SK-N-SH (cell line): ENCODE data around the gene PARP8. TPM values are rescaled to one million over a fixed set of nuclear protein-coding genes. Genes with fewer than 3 reads are reported as not detected.
"Not testable (repeated sequence)": the region's sequence is repeated elsewhere in the genome, so short reads cannot be mapped to it uniquely, and the experiment has no call there.

Source experiments
- CTCF ChIA-PET: fragments of 300-600, 350-600 bp; formaldehyde crosslinking; extraction: SDS; loops from one replicate; lab custom pipeline; 2021; lab: Yijun Ruan, JAX
- POLR2A ChIA-PET: fragments of 350-600 bp; sonication (Branson Sonifier 250); formaldehyde crosslinking; extraction: SDS; loops from one replicate; lab custom pipeline; 2020; ENCODE audit warnings: antibody characterized with exemption, inconsistent platforms; lab: Yijun Ruan, JAX
- DNase-seq: peaks from one replicate; pipeline ENCODE4 v3.0.0; 2012
- H2AFZ ChIP-seq: fragments of 200-600 bp; sonication (generic); 2 replicates; pipeline ENCODE4 v1.8.1; 2016; ENCODE audit warnings: antibody characterized with exemption, mild to moderate bottlenecking, low read depth
- H3F3A ChIP-seq: fragments of 200-600 bp; sonication (generic); replicated peaks from 2 replicates; pipeline ENCODE3; 2016; ENCODE audit warnings: antibody characterized with exemption, mild to moderate bottlenecking; ENCODE audit not compliant: insufficient read depth
- H3K27ac ChIP-seq, 2 experiments: fragments of 200-500 bp in 1 of 2; fragments of 200-600 bp in 1 of 2; sonication (Bioruptor generic) in 1 of 2; sonication (generic), shearing (Covaris generic) in 1 of 2; 2 replicates each; pipeline versions ENCODE4 v1.5.1 to v1.6.1; 2014 to 2016; ENCODE audit warnings: low read depth in 2 of 2, inconsistent platforms in 1 of 2, low read length in 1 of 2, mild to moderate bottlenecking in 1 of 2, mixed read lengths in 1 of 2
- H3K27me3 ChIP-seq: fragments of 200-600 bp; sonication (generic), shearing (Covaris generic); 2 replicates; pipeline ENCODE4 v1.6.1; 2016; ENCODE audit warnings: mixed run types; ENCODE audit not compliant: insufficient read depth
- H3K36me3 ChIP-seq, 2 experiments: fragments of 200-500 bp in 1 of 2; fragments of 200-600 bp in 1 of 2; sonication (Bioruptor generic) in 1 of 2; sonication (generic) in 1 of 2; replicated peaks in 1 of 2; 2 replicates each; pipeline versions ENCODE3 to v1.5.1; 2014 to 2016; ENCODE audit warnings: low read length in 1 of 2, mild to moderate bottlenecking in 1 of 2; ENCODE audit not compliant: insufficient read depth in 2 of 2, control insufficient read depth in 1 of 2
- H3K4me1 ChIP-seq, 2 experiments: fragments of 200-500 bp in 1 of 2; fragments of 200-600 bp in 1 of 2; sonication (Bioruptor generic) in 1 of 2; sonication (generic), shearing (Covaris generic) in 1 of 2; 2 replicates each; pipeline versions ENCODE4 v1.5.1 to v1.6.1; 2014 to 2016; ENCODE audit warnings: low read depth in 1 of 2, low read length in 1 of 2, mixed run types in 1 of 2; ENCODE audit not compliant: insufficient read depth in 2 of 2, control insufficient read depth in 1 of 2
- H3K4me2 ChIP-seq: fragments of 200-600 bp; sonication (generic), shearing (Covaris generic); 2 replicates; pipeline ENCODE4 v1.6.1; 2017; ENCODE audit warnings: mixed run types
- H3K4me3 ChIP-seq, 2 experiments: fragments of 200-500 bp in 1 of 2; fragments of 200-600 bp in 1 of 2; sonication (Bioruptor generic) in 1 of 2; sonication (generic), shearing (Covaris generic) in 1 of 2; 2 replicates each; pipeline versions ENCODE4 v1.5.1 to v1.8.1; 2014 to 2016; ENCODE audit warnings: low read depth in 2 of 2, inconsistent platforms in 1 of 2, low read length in 1 of 2, mild to moderate bottlenecking in 1 of 2, mixed read lengths in 1 of 2, moderate library complexity in 1 of 2
- H3K79me2 ChIP-seq: fragments of 200-600 bp; sonication (generic); 2 replicates; pipeline ENCODE4 v1.8.1; 2017; ENCODE audit warnings: mild to moderate bottlenecking; ENCODE audit not compliant: insufficient read depth
- H3K9ac ChIP-seq: fragments of 200-600 bp; sonication (generic); 2 replicates; pipeline ENCODE4 v1.6.1; 2017; ENCODE audit warnings: mixed run types
- H3K9me2 ChIP-seq: fragments of 200-600 bp; sonication (generic); 2 replicates; pipeline ENCODE4 v1.6.1; 2017; ENCODE audit warnings: mixed run types
- H3K9me3 ChIP-seq: fragments of 200-600 bp; sonication (generic); 2 replicates; pipeline ENCODE4 v1.6.1; 2017; ENCODE audit warnings: mixed run types, mild to moderate bottlenecking, moderate library complexity
- H4K20me1 ChIP-seq: fragments of 200-600 bp; sonication (generic); 2 replicates; pipeline ENCODE4 v1.6.1; 2017; ENCODE audit warnings: mild to moderate bottlenecking, mixed run types; ENCODE audit not compliant: insufficient read depth
- EZH2phosphoT487 ChIP-seq: fragments of 200-600 bp; sonication (generic); IDR thresholded peaks from 2 replicates; pipeline ENCODE4 v1.6.1; 2017; ENCODE audit warnings: low read depth, mixed run types, mild to moderate bottlenecking, antibody characterized with exemption, moderate library complexity, borderline replicate concordance
- FOSL2 ChIP-seq: IDR thresholded peaks from 2 replicates; pipeline ENCODE4 v1.4.0; 2012; ENCODE audit warnings: low read depth, mild to moderate bottlenecking, moderate library complexity, borderline replicate concordance
- FOXJ3 ChIP-seq: sonication (generic); formaldehyde crosslinking; IDR thresholded peaks from 2 replicates; pipeline ENCODE4 v1.5.1; 2020; ENCODE audit warnings: mild to moderate bottlenecking, missing genetic modification reagents
- GABPA ChIP-seq: IDR thresholded peaks from 2 replicates; pipeline ENCODE4 v1.4.0; 2012; ENCODE audit warnings: low read depth, mild to moderate bottlenecking
- JUND ChIP-seq: IDR thresholded peaks from 2 replicates; pipeline ENCODE4 v1.4.0; 2012
- MEF2A ChIP-seq: IDR thresholded peaks from 2 replicates; pipeline ENCODE4 v1.4.0; 2012; ENCODE audit warnings: low read depth, borderline replicate concordance
- NRF1 ChIP-seq: IDR thresholded peaks from 2 replicates; pipeline ENCODE4 v1.6.1; 2012; ENCODE audit warnings: low read depth, mild to moderate bottlenecking, low read length
- POLR2AphosphoS5 ChIP-seq: IDR thresholded peaks from 2 replicates; pipeline ENCODE4 v1.6.1; 2012; ENCODE audit warnings: low read depth, low read length
- RAD21 ChIP-seq: IDR thresholded peaks from 2 replicates; pipeline ENCODE4 v1.6.1; 2012; ENCODE audit warnings: mild to moderate bottlenecking, low read length
- RCOR1 ChIP-seq: fragments of 150-350 bp; IDR thresholded peaks from 2 replicates; pipeline ENCODE4 v1.6.1; 2017; ENCODE audit warnings: antibody characterized with exemption, low read length
- RFX5 ChIP-seq: IDR thresholded peaks from 2 replicates; pipeline ENCODE4 v1.6.1; 2012; ENCODE audit warnings: mild to moderate bottlenecking, improper control_type of control experiment, low read length
- SIN3A ChIP-seq: IDR thresholded peaks from 2 replicates; pipeline ENCODE4 v1.6.1; 2012; ENCODE audit warnings: low read depth, mild to moderate bottlenecking, low read length, moderate library complexity, borderline replicate concordance
- SMC3 ChIP-seq: IDR thresholded peaks from 2 replicates; pipeline ENCODE4 v1.6.1; 2012; ENCODE audit warnings: low read depth, low read length, improper control_type of control experiment
- TAF1 ChIP-seq: IDR thresholded peaks from 2 replicates; pipeline ENCODE4 v1.6.1; 2012; ENCODE audit warnings: low read depth, mild to moderate bottlenecking, low read length, moderate library complexity, borderline replicate concordance
- WGBS: methylation state at CpG from one replicate; pipeline ENCODE4 v1.1.6; 2017; ENCODE audit warnings: low lambda C conversion rate; 5-methylcytosine and 5-hydroxymethylcytosine counted together
- polyA plus RNA-seq, 3 experiments: library from polyadenylated mRNA; depleted of rRNA; stranded (reverse); fragments of >200 nt; gene quantifications; 2 replicates each; pipeline ENCODE4 v1.2.3, GENCODE V29; 2012
- TF ChIP-seq, protein P1 (sequence below): IDR thresholded peaks from 2 replicates; pipeline ENCODE4 v1.4.0; 2012; ENCODE audit warnings: low read depth, borderline replicate concordance
- TF ChIP-seq, protein P2 (sequence below): fragments of 150-350 bp; IDR thresholded peaks from 2 replicates; pipeline ENCODE4 v1.6.1; 2017; ENCODE audit warnings: antibody characterized with exemption, low read length, low read depth, borderline replicate concordance

The PARP8 gene
- polyA plus RNA-seq, 1 of the 3 experiments (the other 2 are of a cell fraction): 6.2 TPM

DNA sequence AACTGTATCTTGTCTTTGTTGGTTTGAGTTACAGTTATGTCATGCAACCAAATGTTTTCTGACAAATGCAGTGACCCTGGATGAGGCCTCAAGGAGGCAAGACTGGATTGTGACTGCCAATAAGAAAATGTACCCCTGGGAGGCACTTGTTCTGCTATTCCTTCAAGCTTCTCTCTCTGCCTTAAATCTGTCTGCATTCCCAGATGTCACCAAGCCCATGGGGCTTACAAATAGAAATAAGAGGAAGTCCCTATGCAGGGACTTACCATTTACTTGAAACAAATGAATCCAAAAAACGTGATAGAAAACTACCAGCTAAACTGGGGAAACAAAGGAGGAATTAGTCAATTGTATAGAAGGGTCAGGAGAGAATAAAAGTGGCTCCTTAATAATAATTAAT is 8.2 kb upstream of the PARP8 start (continued):
- TF ChIP-seq, protein P1, sequence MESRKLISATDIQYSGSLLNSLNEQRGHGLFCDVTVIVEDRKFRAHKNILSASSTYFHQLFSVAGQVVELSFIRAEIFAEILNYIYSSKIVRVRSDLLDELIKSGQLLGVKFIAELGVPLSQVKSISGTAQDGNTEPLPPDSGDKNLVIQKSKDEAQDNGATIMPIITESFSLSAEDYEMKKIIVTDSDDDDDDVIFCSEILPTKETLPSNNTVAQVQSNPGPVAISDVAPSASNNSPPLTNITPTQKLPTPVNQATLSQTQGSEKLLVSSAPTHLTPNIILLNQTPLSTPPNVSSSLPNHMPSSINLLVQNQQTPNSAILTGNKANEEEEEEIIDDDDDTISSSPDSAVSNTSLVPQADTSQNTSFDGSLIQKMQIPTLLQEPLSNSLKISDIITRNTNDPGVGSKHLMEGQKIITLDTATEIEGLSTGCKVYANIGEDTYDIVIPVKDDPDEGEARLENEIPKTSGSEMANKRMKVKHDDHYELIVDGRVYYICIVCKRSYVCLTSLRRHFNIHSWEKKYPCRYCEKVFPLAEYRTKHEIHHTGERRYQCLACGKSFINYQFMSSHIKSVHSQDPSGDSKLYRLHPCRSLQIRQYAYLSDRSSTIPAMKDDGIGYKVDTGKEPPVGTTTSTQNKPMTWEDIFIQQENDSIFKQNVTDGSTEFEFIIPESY: no peak
- TF ChIP-seq RFX5: no peak
- TF ChIP-seq JUND: no peak

DNA sequence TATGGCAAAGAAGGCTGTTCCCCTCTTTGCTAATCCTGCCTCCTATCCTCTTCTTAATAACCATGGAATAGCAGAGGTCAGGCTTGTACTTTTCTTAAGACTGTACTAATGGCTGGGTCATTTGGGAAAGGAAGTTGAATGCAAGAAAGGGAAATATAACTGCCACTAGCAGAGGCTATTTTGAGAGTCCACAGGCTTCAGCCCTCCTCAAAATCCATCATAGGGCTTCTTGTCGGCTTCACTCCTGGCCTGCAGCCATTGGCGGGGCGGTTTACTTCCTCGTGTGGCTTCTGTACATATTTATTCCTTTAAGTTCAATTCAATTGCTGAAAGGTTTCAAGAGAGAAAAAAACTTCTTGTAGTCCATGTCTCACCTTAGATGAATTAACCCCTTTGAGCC is 2.8 kb upstream of the PARP8 start:
- Histone ChIP-seq H3K9ac (no peak overlapping the region), H3K4me2 (no peak overlapping the region), H3K79me2 (no peaks in the 10 kb centered on the region), H3K4me1 (peaks cover 0 to 3% of the 10 kb centered on the region in 2 experiments; a peak in 2 of 4 replicates), H2AFZ (no peak overlapping the region), H3K36me3 (no peaks in the 10 kb centered on the region), H3K9me3 (no peaks in the 10 kb centered on the region), H3K4me3 (no peak overlapping the region), H3K9me2 (no peaks in the 10 kb centered on the region), H3K27ac (no peak overlapping the region), H3F3A (no peaks in the 10 kb centered on the region), H3K27me3 (no peaks in the 10 kb centered on the region), H4K20me1 (no peaks in the 10 kb centered on the region)
- no peak for TF ChIP-seq RAD21
- 89% methylated on average over 4 of the region's 4 CpGs for WGBS
- no peak for DNase-seq
- POLR2A ChIA-PET: no interaction called here
- CTCF ChIA-PET: no interaction called here

DNA sequence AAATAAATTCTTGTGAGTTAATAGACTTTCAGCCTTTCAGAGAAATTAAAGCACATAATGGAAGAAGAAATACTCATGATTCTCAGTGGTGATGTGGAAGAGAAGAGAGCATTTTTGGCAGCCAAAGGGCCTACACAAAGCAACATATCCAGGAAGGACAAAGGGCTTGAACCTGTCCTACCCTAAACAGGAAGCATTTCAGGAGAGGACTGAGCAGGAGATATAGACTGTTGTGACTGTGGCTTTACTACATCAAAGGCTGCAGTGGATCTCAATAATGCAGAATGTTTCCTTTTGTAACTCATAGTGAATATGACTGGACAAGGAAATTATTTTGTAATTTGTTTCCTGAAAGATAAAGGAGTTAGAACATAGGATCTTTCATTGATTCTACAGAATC is 1.3 kb upstream of the PARP8 start:
- Histone ChIP-seq H3K9me2 (no peaks in the 10 kb centered on the region), H3K79me2 (no peaks in the 10 kb centered on the region), H3K9me3 (no peaks in the 10 kb centered on the region), H3K4me1 (peaks cover 0 to 3% of the 10 kb centered on the region in 2 experiments; a peak in 2 of 4 replicates), H2AFZ (no peak overlapping the region), H3F3A (no peaks in the 10 kb centered on the region), H3K4me3 (no peak overlapping the region), H3K36me3 (no peaks in the 10 kb centered on the region), H3K9ac (no peak overlapping the region), H4K20me1 (no peaks in the 10 kb centered on the region), H3K4me2 (no peak overlapping the region), H3K27me3 (no peaks in the 10 kb centered on the region), H3K27ac (no peak overlapping the region)
- TF ChIP-seq GABPA: no peak
- no peak for TF ChIP-seq SMC3
- no peak for TF ChIP-seq RCOR1
- no peak for TF ChIP-seq FOXJ3 (CRISPR knock-in tag)
- no peak for TF ChIP-seq EZH2phosphoT487
- TF ChIP-seq, protein P1: no peak
- no peak for TF ChIP-seq TAF1
- TF ChIP-seq FOSL2: no peak
- no peak for TF ChIP-seq MEF2A
- no peak for TF ChIP-seq SIN3A
- TF ChIP-seq POLR2AphosphoS5: no peak
- TF ChIP-seq, protein P2, sequence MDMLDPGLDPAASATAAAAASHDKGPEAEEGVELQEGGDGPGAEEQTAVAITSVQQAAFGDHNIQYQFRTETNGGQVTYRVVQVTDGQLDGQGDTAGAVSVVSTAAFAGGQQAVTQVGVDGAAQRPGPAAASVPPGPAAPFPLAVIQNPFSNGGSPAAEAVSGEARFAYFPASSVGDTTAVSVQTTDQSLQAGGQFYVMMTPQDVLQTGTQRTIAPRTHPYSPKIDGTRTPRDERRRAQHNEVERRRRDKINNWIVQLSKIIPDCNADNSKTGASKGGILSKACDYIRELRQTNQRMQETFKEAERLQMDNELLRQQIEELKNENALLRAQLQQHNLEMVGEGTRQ: no peak
- TF ChIP-seq RAD21: no peak
- TF ChIP-seq NRF1: no peak
- ChIA-PET CTCF (no interaction called here), POLR2A (no interaction called here)
- no peak for DNase-seq

DNA sequence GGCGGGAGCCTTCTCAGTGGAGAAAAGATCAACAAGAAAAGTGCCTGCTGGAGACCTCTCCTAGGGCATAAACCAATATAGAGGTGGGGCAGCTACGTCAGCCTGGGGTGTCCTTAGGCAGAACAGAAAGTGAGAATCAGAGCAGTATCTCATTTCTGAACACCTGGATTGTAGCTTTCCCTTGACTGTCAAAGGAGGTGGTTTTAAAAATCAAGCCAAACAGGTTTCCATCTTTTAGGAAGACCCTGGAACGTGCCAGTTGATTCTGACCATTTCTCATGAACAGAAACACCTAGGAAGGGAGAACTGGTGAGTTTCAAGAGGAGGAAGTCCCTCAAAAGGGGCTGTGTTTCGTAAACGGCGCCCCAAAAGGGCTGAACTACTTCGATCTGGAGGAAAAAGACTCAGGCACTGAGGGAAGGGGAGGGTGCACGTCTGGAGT is 655 bp upstream of the PARP8 start:
- H3F3A ChIP-seq, H3K36me3 ChIP-seq, POLR2A ChIA-PET, DNase-seq, H3K27me3 ChIP-seq, H4K20me1 ChIP-seq, H3K4me1 ChIP-seq, H3K9me3 ChIP-seq, H3K9me2 ChIP-seq, H3K27ac ChIP-seq, H3K79me2 ChIP-seq, CTCF ChIA-PET: not testable (repeated sequence)
- Histone ChIP-seq H3K4me2 (peak overlapping the region; percentile 64), H3K9ac (peak overlapping the region; percentile 90; the same call in 1 of the 2 replicates), H3K4me3 (peak overlapping the region; percentile 86 to 92), H2AFZ (peak overlapping the region; percentile 58; the same call in 1 of the 2 replicates)
- 85% methylated on average over 7 of the region's 8 CpGs for WGBS
